IPS-NIHi7 (cell line): ENCODE data around the gene PRSS23.
A peak's percentile ranks its signal among the peaks of the same experiment; 100 is the strongest.

Experiments used
- DNase-seq: peaks from one replicate; pipeline ENCODE4 v3.0.0; 2012; ENCODE audit warnings: mixed read lengths; ENCODE audit errors: extremely low spot score

PRSS23 gene

DNA sequence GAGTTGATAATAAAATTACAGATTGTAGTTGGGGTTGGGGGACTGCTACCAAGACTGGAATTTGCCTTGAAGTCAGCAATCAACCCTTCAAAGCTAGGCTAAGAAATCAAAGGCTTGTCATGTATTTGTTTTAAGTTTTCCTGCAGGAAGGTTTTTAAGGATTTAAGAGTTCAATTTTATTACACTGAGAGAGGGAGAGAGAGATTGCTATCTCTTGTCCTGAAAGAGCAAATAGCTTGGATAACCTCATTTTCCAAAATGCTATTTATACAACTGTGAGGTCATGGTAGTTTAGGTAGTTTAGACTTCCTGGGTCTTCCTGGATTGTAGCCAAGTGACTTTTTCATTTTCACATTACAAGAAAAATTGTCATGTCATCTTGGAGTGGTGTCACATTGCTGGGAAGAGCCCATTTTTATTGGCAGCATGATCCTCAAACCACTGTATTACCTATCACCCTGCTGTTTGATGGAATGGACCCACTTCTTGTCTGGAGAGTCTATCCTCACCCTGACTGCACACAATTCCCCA is 10.1 kb upstream of the PRSS23 start:
- DNase-seq, result no peak

DNA sequence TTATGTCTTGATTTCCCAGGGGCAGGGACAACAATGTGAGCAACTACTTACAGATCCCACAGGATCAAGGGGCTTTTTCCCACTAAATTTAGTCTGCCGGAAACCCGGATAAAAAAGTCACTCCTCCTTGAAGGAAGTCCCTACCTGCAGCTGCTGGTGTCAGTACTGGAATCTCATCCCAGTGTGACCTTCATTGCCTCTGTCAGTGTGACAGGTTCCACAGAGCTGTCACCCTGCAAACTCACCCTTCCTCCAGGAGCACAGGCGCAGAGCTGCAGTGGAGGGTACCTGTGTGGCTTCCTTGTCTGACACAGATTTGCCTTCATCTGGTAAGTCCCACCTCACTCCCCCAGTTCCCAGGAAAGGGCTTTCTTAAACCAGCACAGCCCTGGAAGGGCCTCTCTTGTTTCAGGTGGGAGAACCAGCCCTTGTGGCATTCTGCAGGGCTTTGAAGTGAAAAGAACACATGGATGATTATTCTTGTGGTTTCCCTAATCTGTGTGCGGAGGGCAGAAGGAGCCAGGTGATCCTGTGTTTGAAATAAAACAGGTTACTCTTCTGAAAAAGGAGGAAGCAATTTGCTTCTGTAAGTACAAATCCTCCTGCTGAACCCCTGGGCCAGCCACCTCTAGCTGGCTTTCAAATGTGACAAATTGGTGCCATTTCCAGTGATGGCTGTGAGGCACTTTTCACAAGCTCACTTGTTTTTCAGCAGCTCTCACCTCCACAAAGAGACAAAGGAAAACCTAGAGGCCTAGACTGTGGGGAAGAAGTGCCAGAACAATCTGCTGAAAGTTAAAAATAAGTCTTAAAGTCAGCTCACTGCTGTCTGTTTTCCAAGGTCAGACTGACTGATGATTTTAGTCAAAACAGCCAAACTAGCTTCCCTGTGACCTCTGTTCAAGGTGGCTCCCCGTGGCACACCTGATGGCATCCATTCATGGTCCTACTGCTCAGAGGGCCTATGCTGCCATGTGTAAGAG is 9.2 kb upstream of the PRSS23 start:
- DNase-seq, result no peak

DNA sequence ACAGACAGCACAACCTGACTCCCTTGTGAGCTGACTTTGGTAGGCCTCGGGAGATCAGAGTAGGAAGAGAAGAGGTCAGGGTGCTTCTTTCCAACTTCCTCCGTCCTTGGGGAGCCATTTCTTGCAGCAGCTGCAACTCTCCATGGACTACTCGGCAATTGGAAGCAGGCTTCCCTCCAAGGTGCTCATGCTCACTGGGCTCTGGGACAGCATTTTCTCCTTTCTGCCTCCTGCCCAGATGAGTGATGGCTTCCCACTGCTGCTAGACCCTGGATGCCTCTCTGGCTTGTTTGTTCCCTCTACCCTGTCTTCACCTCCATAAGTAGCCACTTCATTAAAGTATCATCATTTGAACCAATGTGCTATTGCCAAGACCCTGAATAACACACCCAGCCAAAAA is 8.2 kb upstream of the PRSS23 start:
- DNase-seq, result no peak

DNA sequence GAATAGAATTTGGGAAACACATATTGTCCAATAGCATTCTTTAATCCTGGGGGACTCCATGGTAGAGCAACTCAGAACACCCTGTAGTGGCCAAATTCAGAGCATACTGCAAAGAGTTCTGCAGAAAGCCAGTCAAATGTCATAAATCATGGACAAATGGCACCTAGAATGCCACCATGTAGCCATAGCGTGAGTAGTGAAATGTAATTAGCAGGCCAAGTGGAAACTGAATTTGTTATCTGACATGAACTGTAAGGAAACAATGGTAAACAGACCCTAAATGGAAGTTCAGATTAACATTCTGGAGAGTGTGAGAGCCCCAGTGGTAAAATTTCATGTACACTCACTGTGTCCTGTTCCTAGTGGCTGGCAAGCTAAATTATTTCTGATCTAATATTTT is 7.0 kb upstream of the PRSS23 start:
- DNase-seq, result no peak

DNA sequence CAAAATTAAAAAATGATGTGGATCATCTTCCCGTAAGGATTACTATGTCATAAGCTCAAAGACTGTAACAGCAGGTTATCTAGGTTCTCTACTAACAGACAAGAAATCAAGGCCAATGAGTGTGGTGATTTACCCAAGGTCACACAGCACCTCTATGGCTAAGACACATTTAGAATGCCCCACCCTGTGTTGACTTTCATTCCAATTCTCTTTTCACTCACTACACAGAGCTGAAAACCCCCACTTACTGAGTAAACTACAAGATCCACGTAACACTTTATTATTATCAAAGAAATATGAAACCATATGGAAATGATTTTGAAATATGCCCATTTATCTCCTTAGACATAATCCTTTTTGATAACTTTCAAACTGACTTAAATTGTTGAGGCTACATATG is 4.8 kb upstream of the PRSS23 start:
- no peak for DNase-seq

DNA sequence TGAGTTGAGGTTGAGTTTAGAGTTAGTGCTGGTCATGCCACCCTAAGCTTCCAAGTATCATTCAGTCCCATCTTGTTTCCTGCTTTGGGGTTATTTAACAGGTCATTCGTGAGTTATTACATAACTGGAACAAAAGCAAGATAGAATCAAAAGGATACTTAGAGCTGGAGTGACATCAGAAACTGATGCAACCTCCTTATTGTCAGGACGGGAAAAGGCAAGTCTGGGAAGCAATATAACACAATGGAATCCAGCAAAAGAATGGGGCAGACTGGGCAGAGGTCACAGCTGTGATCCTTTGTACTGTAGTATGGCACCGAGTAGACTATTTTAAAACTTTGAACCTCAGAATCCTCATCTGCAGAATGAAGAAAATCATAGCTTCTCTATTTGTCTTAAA is 4.4 kb upstream of the PRSS23 start:
- DNase-seq, result no peak

DNA sequence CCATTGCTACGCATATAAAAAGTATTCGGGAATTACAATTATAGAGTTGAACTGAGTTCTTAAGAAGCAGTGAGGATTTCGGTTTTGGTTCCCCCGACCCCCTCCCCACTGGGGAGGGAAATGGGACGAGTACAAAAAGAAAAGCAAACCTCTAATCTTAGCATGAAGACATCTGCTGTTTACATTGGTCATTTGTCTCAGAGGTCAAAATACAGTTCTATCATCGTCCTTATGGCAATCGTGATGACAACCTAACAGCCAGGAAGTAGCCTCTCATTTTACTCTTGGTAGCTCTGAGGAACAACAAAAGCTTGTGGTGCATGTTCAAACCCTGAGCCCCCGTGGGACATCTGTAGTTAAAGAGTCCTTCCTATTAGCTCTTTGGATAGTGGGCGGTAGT is 3.2 kb upstream of the PRSS23 start:
- DNase-seq, result no peak

DNA sequence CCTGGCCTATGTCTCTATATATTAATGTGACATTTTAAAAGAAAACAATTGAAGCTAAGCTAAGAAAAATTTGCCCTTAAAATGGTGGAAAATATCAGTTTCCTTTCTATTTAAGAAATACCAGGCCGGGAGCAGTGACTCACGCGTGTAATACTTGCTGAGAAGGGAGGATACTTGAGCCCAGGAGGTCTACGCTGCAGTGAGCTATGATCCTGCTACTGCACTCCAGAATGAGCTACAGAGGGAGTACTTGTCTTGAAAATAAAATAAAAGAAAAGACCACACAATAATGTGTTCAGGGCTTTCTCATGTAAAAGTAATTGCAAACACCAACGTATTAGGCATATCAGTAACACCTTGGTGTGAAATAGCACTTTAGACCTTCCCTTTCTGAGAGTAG is 1.4 kb upstream of the PRSS23 start:
- no peak for DNase-seq

DNA sequence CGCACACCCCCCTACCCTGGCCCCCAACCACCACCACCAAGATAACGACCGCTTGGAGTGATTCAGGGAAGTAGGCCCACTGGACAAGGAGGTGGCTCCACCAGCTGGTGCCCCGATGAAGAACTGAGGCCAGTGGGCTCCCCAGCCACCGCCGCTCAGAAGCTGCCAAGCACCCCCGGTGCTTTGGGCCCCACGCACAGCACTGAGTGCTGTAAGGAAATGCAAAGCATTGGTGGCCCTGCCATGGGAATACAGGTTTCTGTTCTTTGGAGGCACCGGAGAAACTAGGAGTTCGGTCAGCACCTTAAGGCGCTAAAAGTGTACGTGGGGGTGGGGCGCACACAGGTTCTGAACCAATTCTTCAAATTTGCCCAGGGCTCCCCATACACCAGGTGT is 664 bp upstream of the PRSS23 start:
- DNase-seq, result peak; percentile 32

DNA sequence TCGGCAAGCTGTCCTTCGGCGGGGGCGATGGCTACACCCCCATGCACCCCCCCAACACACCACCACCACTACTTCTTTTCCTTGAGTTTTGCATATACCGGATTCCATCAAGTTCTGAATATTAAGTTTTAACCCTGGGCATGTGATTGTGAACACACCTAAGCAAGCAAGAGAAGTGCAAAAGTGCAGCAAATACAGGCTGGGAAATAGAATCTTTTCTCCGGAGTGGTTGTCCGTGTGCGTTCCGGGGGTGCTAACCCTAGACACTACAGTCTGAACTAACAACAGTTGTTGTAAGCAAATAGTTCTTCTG is 574 bp downstream of the PRSS23 start:
- no peak for DNase-seq

DNA sequence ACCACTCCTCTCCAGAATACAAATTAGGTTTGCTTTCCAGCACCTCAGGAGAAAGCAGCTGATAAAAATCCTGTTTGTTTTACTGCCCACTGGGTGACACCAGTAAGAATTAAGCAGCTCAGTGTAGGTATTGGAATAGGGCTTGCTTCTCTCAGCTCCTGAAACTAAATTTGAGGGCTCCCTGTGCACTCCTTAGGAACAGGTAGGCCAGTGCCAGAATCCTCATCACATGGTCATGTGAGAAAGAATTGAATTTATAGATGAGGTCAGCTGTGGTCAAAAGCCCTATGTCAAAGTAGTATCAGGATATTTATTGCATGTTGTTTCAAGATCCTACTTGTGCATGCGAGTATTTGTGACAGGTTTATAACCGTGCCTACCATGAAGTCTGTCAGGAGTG is 1.0 kb downstream of the PRSS23 start:
- no peak for DNase-seq

DNA sequence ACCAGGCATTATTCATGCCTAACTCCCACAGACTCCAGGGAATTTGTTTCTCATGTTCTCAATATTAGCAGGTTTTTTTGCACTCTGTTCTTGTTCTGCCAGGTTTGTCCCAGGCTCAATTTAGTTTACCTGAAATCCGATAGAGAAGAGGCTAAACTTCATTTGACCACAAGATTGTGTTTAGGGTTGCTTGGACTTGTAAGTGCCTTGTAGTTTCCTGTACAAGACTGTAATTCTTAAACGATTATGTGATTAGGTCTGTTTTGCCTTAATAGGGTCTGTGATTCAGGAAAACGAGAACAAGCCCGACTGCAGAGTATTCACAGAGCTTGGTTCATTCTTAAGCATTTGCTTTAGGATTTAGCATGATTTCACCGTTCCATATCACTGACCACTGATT is 1.8 kb downstream of the PRSS23 start:
- no peak for DNase-seq

DNA sequence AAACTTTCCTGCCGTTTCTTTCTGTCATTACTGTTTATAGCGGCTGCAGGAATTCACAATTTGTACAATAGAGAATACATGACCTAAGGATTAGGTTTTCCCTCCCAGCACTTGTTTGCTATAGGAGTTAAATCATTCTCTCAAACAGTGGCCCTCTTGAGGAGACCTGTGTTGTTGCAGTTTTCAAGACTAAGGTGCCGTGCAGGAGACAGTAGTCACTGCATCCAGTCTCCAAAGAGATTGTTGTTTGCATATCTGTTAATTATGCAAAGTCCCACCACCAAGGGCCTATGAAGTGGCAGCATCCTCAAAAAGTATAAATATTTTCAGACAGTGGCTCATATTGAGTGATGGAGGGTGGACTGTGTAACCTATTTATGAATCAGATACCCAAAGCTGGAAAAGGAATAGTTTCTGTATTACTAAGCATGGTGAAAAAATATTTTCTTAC is 2.3 kb downstream of the PRSS23 start:
- DNase-seq, result peak; percentile 47

DNA sequence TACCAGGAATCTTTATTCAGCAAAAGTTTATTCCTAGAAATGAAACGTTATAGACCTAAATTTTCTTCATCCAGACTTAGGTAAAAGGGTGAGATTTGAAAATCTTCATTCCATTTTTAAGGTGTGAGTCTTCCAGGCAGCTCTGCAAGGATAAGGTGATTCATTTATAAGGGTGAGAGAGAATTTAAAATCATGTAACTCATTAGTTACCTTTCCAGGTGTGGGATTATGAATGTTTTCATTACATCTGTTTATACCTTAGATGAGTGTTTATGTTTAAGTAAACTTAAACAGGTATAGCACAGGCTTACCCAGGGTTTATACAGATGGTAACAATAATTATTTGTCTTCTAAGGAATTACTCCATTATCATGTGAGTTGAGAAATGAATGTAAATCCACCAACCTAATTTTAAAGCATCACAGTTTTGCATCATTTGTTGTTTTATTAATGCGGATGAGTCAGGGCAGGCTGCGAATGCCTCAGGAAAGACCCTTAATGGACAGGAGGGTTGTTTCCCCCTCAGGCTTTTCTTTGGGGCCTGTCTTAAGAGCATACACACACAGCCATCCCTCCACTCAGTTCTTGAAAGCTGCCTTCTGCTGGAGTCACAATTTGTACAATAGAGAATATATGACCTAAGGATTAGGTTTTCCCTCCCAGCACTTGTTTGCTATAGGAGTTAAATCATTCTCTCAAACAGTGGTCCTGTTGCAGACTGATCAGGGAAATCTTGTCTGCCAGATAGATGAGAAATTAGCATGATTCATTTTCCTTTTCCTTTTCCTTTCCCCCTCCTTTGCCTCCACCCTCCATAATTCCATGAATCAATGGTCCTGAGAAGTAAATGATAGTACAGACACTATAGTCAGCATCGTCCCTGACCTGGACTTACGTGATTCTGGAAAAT is 3.0 kb downstream of the PRSS23 start:
- DNase-seq, result no peak

DNA sequence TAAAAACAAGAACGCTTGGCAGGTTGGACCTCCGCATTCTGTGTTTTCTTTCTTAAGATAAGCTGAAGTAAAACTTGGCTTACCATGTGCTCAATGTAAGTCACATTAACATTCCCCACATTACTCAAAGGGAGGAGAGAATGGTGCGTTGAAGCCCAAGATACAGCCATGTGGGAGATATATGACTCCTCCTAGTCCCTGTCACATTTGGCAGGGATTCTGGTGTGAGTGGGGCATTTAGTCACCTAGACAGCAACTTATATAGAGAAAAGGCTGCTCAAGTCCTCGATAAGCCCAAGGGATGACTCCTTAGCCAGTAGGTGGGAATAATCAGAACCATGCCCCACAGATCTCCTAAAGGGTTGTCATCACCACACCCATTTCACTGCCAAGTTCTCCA is 4.6 kb downstream of the PRSS23 start:
- no peak for DNase-seq

DNA sequence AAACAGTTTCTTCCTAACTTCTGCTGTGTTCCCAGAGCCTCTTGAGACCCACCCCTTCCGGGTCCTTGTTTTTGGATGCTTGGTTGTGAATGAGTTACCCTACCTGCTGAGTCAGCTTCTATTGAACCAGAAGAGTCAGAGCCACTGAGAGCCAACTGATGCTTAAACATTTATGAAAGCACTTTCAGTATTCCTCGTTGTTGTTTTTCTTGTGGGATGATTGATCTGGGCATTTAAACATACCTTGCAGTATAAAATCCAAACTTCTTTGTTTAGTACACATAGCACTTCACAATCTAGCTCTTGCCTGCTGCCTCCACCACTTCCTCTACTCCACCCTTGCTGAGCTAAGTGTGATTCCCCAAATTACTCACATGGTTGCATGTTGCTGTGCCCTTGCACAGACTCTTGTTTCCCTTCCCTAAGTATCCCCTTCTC is 5.5 kb downstream of the PRSS23 start:
- DNase-seq, result no peak

DNA sequence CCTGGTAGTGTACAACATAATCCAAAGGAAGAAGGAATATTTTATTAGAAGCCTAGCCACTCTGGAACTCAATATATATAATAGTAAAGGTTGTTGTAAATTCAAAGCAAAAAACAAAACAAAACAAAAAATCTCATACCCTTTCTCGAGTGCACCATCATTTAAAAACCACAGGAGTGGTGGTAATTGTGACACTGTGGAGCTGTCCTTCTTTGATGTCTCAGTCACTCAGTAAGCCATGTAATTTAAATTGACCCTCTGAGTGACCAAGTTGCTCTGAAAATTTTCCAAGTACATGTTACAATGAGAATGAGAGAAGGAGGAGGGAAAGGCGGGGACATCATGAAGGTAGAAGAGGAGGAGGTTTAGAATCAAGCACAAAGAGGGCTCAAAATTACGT is 6.6 kb downstream of the PRSS23 start:
- DNase-seq, result no peak

DNA sequence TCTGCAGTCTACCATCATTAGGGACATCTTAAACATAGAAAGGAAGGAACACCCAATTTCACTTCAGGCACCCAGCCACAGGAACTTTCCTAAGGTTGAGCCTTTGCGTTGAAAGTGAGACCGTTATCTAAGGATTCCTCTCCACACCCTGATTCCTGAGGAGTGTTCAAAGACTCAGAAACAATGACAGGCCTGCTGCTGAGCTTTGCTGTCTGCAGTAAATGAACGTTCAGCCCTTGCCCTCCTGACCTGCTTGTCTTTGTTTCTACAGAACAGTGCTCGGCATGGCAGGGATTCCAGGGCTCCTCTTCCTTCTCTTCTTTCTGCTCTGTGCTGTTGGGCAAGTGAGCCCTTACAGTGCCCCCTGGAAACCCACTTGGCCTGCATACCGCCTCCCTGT is 7.0 kb downstream of the PRSS23 start:
- DNase-seq, result no peak

DNA sequence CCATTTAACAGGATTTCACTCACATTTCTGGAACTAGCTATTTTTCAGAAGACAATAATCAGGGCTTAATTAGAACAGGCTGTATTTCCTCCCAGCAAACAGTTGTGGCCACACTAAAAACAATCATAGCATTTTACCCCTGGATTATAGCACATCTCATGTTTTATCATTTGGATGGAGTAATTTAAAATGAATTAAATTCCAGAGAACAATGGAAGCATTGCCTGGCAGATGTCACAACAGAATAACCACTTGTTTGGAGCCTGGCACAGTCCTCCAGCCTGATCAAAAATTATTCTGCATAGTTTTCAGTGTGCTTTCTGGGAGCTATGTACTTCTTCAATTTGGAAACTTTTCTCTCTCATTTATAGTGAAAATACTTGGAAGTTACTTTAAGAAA is 9.2 kb downstream of the PRSS23 start:
- no peak for DNase-seq

DNA sequence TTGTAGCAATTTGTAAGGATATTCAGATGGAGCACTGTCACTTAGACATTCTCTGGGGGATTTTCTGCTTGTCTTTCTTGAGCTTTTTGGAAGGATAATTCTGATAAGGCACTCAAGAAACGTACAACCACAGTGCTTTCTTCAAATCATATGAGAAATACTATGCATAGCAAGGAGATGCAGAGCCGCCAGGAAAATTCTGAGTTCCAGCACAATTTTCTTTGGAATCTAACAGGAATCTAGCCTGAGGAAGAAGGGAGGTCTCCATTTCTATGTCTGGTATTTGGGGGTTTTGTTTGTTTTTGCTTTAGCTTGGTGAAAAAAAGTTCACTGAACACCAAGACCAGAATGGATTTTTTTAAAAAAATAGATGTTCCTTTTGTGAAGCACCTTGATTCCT is 9.9 kb downstream of the PRSS23 start:
- DNase-seq, result no peak

DNA sequence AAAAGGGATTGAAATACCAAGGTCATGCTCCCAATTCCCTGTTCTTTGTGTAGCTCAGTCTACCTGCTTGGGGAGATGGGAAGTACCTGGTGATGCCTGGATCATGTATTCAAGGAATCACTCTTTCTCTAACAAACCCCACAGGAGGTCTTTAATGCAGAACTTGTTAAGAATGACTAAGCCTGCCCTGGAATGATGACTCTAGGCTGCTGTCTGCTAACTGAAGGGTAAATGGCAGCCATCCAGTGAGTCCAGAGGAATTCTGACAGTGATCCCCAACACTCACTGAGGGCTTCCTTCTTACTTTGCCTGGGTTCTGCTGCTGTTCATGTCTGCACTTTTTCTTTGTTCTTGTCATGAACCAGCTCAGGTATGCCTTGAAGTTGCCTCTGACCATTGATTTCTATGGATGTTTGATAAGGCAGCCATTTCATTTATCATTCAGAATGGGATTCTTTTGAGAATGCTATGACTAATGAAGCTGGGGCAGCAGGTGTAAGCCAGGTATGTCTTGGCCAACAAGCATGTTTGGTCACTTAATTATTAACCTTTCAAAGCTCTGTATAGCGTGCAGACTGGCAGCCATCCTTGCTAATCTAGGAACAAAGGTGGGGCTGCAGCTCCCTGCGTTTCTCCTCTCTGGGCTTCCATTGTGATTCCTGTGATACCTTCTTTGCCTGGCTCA is 11.4 kb downstream of the PRSS23 start:
- peak; percentile 41 for DNase-seq

DNA sequence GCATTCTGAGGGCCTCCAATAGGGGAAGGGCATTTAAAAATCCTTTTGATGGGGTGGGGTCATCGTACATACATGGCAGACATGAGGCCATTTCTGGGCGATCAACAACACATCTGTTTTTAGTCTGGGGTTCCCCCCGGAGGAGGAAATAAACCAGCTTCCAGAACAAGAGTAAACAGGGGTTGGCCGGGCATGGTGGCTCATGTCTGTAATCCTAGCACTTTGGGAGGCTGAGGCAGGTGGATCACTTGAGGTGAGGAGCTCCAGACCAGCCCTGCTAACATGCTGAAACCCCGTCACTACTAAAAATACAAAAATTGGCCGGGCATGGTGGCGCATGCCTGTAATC is 12.0 kb downstream of the PRSS23 start:
- no peak for DNase-seq
